Fibroblast of skin of abdomen (primary cell): ENCODE measurements around the gene TRPV4.

Experiments used
- DNase-seq: peaks from one replicate; pipeline ENCODE4 v3.0.0-alpha.2; 2013

The TRPV4 gene

DNA sequence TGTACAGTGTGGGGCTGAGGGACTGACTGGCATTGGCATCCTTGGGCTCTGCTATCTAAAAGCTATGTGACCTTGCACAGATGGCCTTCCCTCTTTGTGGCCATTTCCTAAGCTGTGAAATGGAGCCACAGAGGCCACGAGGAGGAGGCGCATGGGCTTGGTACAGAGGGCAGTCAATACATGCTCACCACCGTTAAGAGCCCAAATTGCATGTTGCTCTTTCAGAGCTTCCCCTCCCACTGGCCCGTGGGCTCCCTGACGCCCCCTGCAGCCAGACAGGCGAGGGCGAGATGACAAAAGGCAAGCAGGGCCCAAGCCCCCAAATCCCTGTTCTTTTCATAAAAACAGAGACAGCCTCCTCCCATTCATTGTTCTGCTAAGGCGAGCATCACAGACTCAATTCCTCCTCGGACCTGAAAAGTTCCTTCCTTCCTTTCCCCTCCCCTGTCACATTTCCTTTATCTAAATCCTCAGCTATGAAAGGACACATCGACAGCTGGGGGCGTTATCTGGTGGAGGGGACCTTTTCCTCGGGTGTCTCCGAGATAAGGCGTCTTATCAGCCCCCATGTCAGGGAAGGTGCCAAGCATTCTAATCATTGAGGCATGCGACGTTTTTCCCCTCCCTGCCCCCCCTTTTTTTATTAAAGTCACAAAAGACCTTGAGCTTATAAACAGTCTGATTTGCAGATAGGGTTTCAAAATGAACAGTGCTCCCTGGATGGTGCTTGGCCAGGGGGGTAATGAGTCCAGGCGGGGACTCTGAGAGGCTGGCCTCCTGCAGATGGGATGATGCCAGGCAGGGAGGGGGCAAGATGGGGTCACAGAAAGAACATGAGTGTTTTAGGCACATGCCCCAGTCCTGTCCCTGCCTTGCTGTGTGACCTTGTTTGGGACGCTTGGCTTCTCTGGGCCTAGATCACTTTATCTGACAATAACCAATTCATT is 93.2 kb downstream of the TRPV4 start:
- DNase-seq: no peak

- DNase-seq: no peak
Observed at GRCh38 chr12:109738878-109739665, 94.1 kb downstream of the TRPV4 start.

GRCh38 chr12:109738209-109738608 is 95.0 kb downstream of the TRPV4 start:
- DNase-seq: no peak

DNA sequence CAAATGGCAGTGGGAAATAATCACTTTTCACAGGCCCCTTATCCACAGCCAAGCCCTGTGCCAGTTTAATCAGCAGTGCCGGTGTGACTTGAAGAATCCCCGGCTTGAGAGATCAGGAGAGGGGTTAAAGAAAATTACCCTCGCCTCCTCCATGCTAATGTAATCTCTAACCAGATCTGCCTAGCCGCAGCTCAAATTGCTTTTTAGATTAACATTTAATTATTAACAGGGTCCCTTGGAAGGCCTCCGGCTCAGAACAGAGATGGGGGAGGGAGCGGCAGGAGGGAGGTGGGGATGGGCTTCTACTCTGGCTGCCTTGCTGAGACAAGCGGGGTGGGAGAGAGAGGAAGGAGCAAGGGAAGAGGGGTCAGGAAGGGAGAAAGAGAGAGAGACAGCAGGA is 95.6 kb downstream of the TRPV4 start:
- DNase-seq: no peak

- no peak for DNase-seq
Observed at GRCh38 chr12:109737126-109737525, 96.1 kb downstream of the TRPV4 start.

GRCh38 chr12:109736552-109737108 is 96.6 kb downstream of the TRPV4 start:
- DNase-seq: peak; percentile 42

- DNase-seq: no peak
Observed at GRCh38 chr12:109735825-109736551, 97.2 kb downstream of the TRPV4 start.

DNA sequence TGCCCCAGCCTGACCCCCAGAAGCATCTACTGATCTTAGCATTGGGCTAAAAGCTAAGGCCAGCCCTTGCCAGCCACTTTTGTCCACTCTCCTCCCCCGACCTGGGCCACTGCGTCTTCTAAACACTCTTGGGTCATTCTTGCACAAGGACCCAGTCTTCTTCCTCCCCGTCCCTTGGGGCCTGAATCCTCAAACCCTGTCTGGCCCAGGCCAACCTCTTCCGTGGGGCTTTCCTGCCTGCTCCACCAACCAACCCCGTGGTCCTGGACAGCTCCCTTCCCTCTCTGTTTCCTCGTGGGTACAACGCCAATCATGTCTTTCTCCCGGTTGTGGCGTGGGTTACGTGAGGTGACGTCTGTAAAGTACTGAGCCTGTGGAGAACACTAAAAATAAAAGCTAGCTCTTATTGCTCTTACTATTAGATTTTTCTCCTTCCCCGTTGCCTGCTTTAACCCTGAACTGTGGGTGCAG is 98.1 kb downstream of the TRPV4 start:
- DNase-seq: no peak

GRCh38 chr12:109734219-109735000 is 98.8 kb downstream of the TRPV4 start:
- DNase-seq: no peak
